Mesendoderm (in vitro differentiated cells): Measurements from ENCODE around the gene PKP2.

Source experiments
- DNase-seq: peaks from one replicate; pipeline ENCODE4 v3.0.0; 2013
- H2AK5ac ChIP-seq: 2 replicates; pipeline ENCODE4 v1.6.1; 2013; ENCODE audit warnings: low read length, inconsistent platforms
- H2BK120ac ChIP-seq: 2 replicates; pipeline ENCODE4 v1.6.1; 2013; ENCODE audit warnings: low read depth, mild to moderate bottlenecking, low read length, moderate library complexity, mixed read lengths
- H2BK15ac ChIP-seq: replicated peaks from 2 replicates; pipeline ENCODE4 v1.6.1; 2013; ENCODE audit warnings: low read depth, mild to moderate bottlenecking, moderate library complexity
- H2BK5ac ChIP-seq: 2 replicates; pipeline ENCODE4 v1.6.1; 2013; ENCODE audit warnings: low read length, inconsistent platforms
- H3K18ac ChIP-seq: 2 replicates; pipeline ENCODE4 v1.6.1; 2013; ENCODE audit warnings: mild to moderate bottlenecking, low read length, mixed read lengths
- H3K23ac ChIP-seq: one replicate; pipeline ENCODE4 v1.6.1; 2013; ENCODE audit warnings: low read length
- H3K27ac ChIP-seq: 2 replicates; pipeline ENCODE4 v1.5.1; 2013; ENCODE audit warnings: low read depth, mild to moderate bottlenecking, inconsistent platforms, low read length, moderate library complexity
- H3K27me3 ChIP-seq: 2 replicates; pipeline ENCODE4 v1.6.1; 2013; ENCODE audit warnings: low read length, control low read depth, mild to moderate bottlenecking, inconsistent platforms; ENCODE audit not compliant: insufficient read depth, poor library complexity
- H3K36me3 ChIP-seq: 2 replicates; pipeline ENCODE4 v1.6.1; 2013; ENCODE audit warnings: low read length, inconsistent platforms; ENCODE audit not compliant: control insufficient read depth, insufficient read depth
- H3K4ac ChIP-seq: one replicate; pipeline ENCODE4 v1.6.1; 2013; ENCODE audit warnings: low read depth, mild to moderate bottlenecking, low read length, moderate library complexity
- H3K4me1 ChIP-seq: 2 replicates; pipeline ENCODE4 v1.6.1; 2013; ENCODE audit warnings: low read depth, low read length, inconsistent platforms; ENCODE audit not compliant: control insufficient read depth
- H3K4me2 ChIP-seq: 2 replicates; pipeline ENCODE4 v1.6.1; 2013; ENCODE audit warnings: low read length
- H3K4me3 ChIP-seq: 2 replicates; pipeline ENCODE4 v1.5.1; 2013; ENCODE audit warnings: mild to moderate bottlenecking, low read length
- H3K56ac ChIP-seq: one replicate; pipeline ENCODE4 v1.6.1; 2013; ENCODE audit warnings: low read length
- H3K79me1 ChIP-seq: 2 replicates; pipeline ENCODE4 v1.6.1; 2013; ENCODE audit warnings: low read length, inconsistent platforms
- H3K79me2 ChIP-seq: 2 replicates; pipeline ENCODE4 v1.6.1; 2013; ENCODE audit warnings: mild to moderate bottlenecking, low read length; ENCODE audit not compliant: control insufficient read depth, insufficient read depth
- H3K9ac ChIP-seq: 2 replicates; pipeline ENCODE4 v1.6.1; 2013; ENCODE audit warnings: low read length, inconsistent platforms
- H4K5ac ChIP-seq: one replicate; pipeline ENCODE4 v1.6.1; 2013; ENCODE audit warnings: low read length
- H4K8ac ChIP-seq: one replicate; pipeline ENCODE4 v1.6.1; 2013; ENCODE audit warnings: low read depth, mild to moderate bottlenecking, control low read depth, low read length, moderate library complexity
- WGBS: extraction: QIAGEN DNeasy Blood & Tissue Kit; methylation state at CpG from one replicate; pipeline ENCODE4 v1.1.7; 2013; ENCODE audit warnings: low lambda C conversion rate, missing lambda C conversion rate; ENCODE audit not compliant: insufficient coverage; ENCODE audit errors: extremely low coverage; 5-methylcytosine and 5-hydroxymethylcytosine counted together

Gene PKP2

DNA sequence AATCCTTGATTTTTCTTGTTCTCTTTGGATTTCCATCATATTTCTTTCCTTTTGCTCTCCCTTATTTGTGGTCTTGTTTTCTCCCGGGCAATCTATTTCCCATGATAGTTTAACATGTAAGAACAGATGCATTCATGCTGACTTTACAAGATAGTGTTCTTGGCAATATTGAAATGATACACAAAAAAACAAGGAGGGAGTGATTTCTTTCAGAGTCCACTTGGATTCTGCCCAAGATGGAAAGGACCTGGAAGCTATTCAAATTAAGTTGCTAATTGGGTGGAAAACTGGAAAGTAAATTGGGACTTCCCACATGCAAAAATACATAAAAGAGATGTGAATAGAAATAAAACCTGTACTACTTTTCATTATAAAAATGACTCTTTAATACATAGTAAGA is 126.4 kb downstream of the PKP2 start:
- Histone ChIP-seq H3K27ac (no peak overlapping the region), H2BK15ac (no peak overlapping the region), H3K27me3 (no peaks in the 10 kb centered on the region), H3K23ac (no peak overlapping the region), H3K9ac (no peak overlapping the region), H3K18ac (no peak overlapping the region), H4K5ac (no peak overlapping the region), H2BK120ac (no peak overlapping the region), H2BK5ac (no peak overlapping the region), H3K36me3 (no peaks in the 10 kb centered on the region), H3K4me2 (no peak overlapping the region), H4K8ac (no peak overlapping the region), H3K79me1 (no peaks in the 10 kb centered on the region), H3K4me3 (no peak overlapping the region), H3K56ac (no peak overlapping the region), H2AK5ac (no peak overlapping the region), H3K4me1 (no peaks in the 10 kb centered on the region), H3K4ac (no peak overlapping the region), H3K79me2 (no peaks in the 10 kb centered on the region)
- no peak for DNase-seq
- no CpG with 5 or more reads among the region's 1 CpG for WGBS

DNA sequence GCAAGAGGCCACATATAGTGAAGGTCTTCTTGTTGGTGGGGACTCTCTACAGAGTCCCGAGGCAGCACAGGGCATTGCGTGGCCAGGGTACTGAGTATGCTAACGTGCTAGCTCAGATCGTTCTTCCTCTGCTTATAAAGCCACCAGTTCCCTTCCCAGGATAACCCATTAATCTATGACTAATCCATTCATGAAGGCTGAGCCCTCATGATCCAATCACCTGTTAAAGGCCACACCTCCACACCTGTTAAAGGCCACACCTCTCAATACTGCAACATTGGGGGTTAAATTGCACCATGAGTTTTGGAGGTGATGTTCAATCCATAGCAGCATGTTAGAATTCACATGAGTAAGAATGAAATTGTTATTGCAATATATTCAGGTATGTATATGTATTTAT is 128.1 kb downstream of the PKP2 start:
- no peak overlapping the region for H2AK5ac ChIP-seq

DNA sequence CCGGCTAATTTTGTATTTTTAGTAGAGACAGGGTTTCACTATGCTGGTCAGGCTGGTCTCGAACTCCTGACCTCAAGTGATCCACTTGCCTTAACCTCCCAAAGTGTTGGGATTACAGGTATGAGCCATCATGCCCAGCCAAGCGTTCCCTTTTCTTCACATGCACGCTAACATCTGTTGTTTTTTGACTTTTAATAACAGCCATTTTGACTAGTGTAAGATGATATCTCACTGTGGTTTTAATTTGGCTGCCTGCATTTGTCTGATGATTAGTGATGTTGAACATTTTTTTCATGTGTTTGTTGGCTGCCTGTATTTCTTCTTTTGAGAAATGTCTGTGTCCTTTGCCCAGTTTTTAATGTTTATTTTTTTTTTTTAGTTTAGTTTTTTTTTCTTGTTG is 130.7 kb downstream of the PKP2 start:
- no peak overlapping the region for H3K18ac ChIP-seq
- H4K8ac ChIP-seq = no peak overlapping the region
- no CpG with 5 or more reads among the region's 4 CpGs for whole genome bisulfite sequencing
- H3K27me3 ChIP-seq = no peaks in the 10 kb centered on the region
- no peaks in the 10 kb centered on the region for H3K79me1 ChIP-seq
- no peaks in the 10 kb centered on the region for H3K79me2 ChIP-seq
- no peaks in the 10 kb centered on the region for H3K36me3 ChIP-seq
- no peak overlapping the region for H4K5ac ChIP-seq
- H3K9ac ChIP-seq = no peak overlapping the region
- H2BK120ac ChIP-seq = no peak overlapping the region
- H2AK5ac ChIP-seq = no peak overlapping the region
- no peak overlapping the region for H3K56ac ChIP-seq
- H3K23ac ChIP-seq = no peak overlapping the region
- no peaks in the 10 kb centered on the region for H3K4me1 ChIP-seq
- H3K27ac ChIP-seq = no peak overlapping the region
- no peak overlapping the region for H3K4me3 ChIP-seq
- no peak overlapping the region for H2BK5ac ChIP-seq
- no peak overlapping the region for H3K4me2 ChIP-seq
- H3K4ac ChIP-seq = no peak overlapping the region
- no peak for DNase-seq
- no peak overlapping the region for H2BK15ac ChIP-seq

More for the DNA sequence above, 128.1 kb downstream of the PKP2 start:
- no peak overlapping the region for H3K4me2 ChIP-seq
- no peak for DNase-seq
- H3K56ac ChIP-seq = no peak overlapping the region
- no peak overlapping the region for H4K8ac ChIP-seq
- no peak overlapping the region for H2BK5ac ChIP-seq
- H3K27me3 ChIP-seq = no peaks in the 10 kb centered on the region
- no peak overlapping the region for H2BK120ac ChIP-seq
- H3K18ac ChIP-seq = no peak overlapping the region
- no peak overlapping the region for H3K9ac ChIP-seq
- H3K4ac ChIP-seq = no peak overlapping the region
- H3K79me1 ChIP-seq = no peaks in the 10 kb centered on the region
- H3K4me3 ChIP-seq = no peak overlapping the region
- H2BK15ac ChIP-seq = no peak overlapping the region
- no peak overlapping the region for H4K5ac ChIP-seq
- H3K23ac ChIP-seq = no peak overlapping the region
- H3K36me3 ChIP-seq = no peaks in the 10 kb centered on the region
- no CpG with 5 or more reads among the region's 4 CpGs for WGBS
- H3K27ac ChIP-seq = no peak overlapping the region
- H3K4me1 ChIP-seq = no peaks in the 10 kb centered on the region
- no peaks in the 10 kb centered on the region for H3K79me2 ChIP-seq

DNA sequence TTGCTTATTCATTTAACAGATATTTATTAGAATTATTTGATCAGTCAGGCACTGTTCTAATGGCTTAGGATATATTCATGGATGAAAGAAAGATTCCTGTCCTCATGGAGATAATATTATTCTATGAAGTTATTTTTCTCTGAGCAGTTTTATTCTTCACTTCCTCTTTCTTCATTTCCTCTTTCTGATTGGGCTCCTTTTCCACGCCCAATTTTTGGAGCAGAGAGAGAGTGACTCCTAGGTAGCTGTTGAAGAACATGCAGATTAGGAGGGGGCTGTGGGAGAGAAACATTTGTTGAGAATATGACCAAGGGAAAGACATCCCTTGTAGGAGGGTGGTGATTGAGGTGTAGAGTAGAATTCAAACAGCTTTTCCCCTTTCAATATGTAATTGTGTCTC is 134.9 kb downstream of the PKP2 start:
- Histone ChIP-seq H3K4me3 (no peak overlapping the region), H3K27ac (no peak overlapping the region), H3K4ac (no peak overlapping the region), H2BK15ac (no peak overlapping the region), H2BK120ac (no peak overlapping the region), H3K18ac (no peak overlapping the region), H2AK5ac (no peak overlapping the region), H3K79me2 (no peaks in the 10 kb centered on the region), H3K56ac (no peak overlapping the region), H3K9ac (no peak overlapping the region), H3K79me1 (no peaks in the 10 kb centered on the region), H4K8ac (no peak overlapping the region), H4K5ac (no peak overlapping the region), H3K23ac (no peak overlapping the region), H3K36me3 (no peaks in the 10 kb centered on the region), H3K4me1 (no peaks in the 10 kb centered on the region), H3K4me2 (no peak overlapping the region), H3K27me3 (no peaks in the 10 kb centered on the region), H2BK5ac (no peak overlapping the region)
- WGBS = no CpG with 5 or more reads among the region's 1 CpG
- DNase-seq = no peak

DNA sequence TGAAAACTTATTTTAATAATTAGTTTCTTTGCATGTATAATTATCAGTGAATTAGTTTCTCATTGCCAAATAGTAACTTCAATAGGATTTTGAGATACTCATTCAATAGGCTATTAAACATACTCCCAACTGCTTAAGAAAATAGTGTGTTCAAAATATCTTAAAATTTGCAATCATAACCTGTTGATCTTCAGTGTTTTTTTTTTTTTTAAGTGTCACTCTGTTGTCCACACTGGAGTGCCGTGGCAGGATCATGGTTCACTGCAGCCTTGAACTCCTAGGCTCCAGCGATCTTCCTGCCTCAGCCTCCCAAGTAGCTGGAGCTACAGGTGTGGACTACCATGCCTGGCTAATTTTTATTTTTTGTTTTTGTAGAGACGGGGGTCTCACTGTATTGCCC is 139.4 kb downstream of the PKP2 start:
- Histone ChIP-seq H3K56ac (no peak overlapping the region), H2BK15ac (no peak overlapping the region), H4K8ac (no peak overlapping the region), H3K18ac (no peak overlapping the region), H3K9ac (no peak overlapping the region), H3K79me2 (peaks cover 16% of the 10 kb centered on the region), H3K23ac (no peak overlapping the region), H3K27me3 (no peaks in the 10 kb centered on the region), H3K4me1 (peaks cover 4% of the 10 kb centered on the region), H2AK5ac (no peak overlapping the region), H3K79me1 (peaks cover 10% of the 10 kb centered on the region), H3K4me3 (no peak overlapping the region), H2BK120ac (no peak overlapping the region), H3K36me3 (no peaks in the 10 kb centered on the region), H3K4ac (no peak overlapping the region), H3K27ac (no peak overlapping the region), H4K5ac (no peak overlapping the region), H3K4me2 (no peak overlapping the region), H2BK5ac (no peak overlapping the region)
- DNase-seq = no peak
- WGBS = no CpG with 5 or more reads among the region's 3 CpGs

- Histone ChIP-seq H3K36me3 (peaks cover 1% of the 10 kb centered on the region), H3K18ac (no peak overlapping the region), H3K79me2 (peaks cover 16% of the 10 kb centered on the region), H3K4ac (no peak overlapping the region), H2BK120ac (no peak overlapping the region), H3K27ac (no peak overlapping the region), H3K56ac (peak overlapping the region; percentile 40), H3K9ac (peak overlapping the region; percentile 6), H3K4me2 (no peak overlapping the region), H3K4me1 (peaks cover 4% of the 10 kb centered on the region), H2AK5ac (no peak overlapping the region), H4K8ac (no peak overlapping the region), H2BK5ac (no peak overlapping the region), H3K79me1 (peaks cover 10% of the 10 kb centered on the region), H4K5ac (no peak overlapping the region), H3K4me3 (no peak overlapping the region), H3K27me3 (no peaks in the 10 kb centered on the region), H3K23ac (no peak overlapping the region), H2BK15ac (no peak overlapping the region)
- WGBS = no CpG with 5 or more reads among the region's 8 CpGs
- DNase-seq = no peak
Measured at GRCh38 chr12:32756476-32757066, 140.0 kb downstream of the PKP2 start.
